ENCODE measurements around the gene ENOX2. TPM values are rescaled to one million over a fixed set of nuclear protein-coding genes. Genes with fewer than 3 reads are reported as not detected.

Gene ENOX2
- total and polyA plus RNA-seq, 8 donors = 2.6 to 12.1 (median 7.3) TPM

GRCh38 chrX:130577431-130577830 is 325.6 kb downstream of the ENOX2 start:
- DNase-seq = no peak
- WGBS, 5 donors = 82 to 94% (median 90%) methylated on average over 2 of the region's 2 CpGs
- no peaks in the 10 kb centered on the region for H3K4me1 ChIP-seq
- H3K36me3 ChIP-seq = no peaks in the 10 kb centered on the region
- no peaks in the 10 kb centered on the region for H3K9me3 ChIP-seq
- no peak overlapping the region for H3K27ac ChIP-seq
- H3K4me3 ChIP-seq = no peak overlapping the region
- TF ChIP-seq POLR2A (IDR thresholded peaks at IDR 0.05) (no peak), CTCF (IDR thresholded peaks at IDR 0.05) (no peak), EP300 (IDR thresholded peaks at IDR 0.05) (no peak), POLR2AphosphoS5 (IDR thresholded peaks at IDR 0.05) (no peak)
- H3K27me3 ChIP-seq = no peaks in the 10 kb centered on the region
- intact Hi-C loops (cut with DNase I; ENCODE audit: low total_unique reads) = no loop called here

- Histone ChIP-seq H3K4me3 (no peak overlapping the region), H3K27me3 (no peaks in the 10 kb centered on the region), H3K9me3 (no peaks in the 10 kb centered on the region), H3K4me1 (no peaks in the 10 kb centered on the region), H3K36me3 (no peaks in the 10 kb centered on the region), H3K27ac (no peak overlapping the region)
- peak; percentile 38 to 64 for DNase-seq
- intact Hi-C loops (cut with DNase I; ENCODE audit: low total_unique reads) = no loop called here
- 27 to 32% (median 29%) methylated on average over 6 of the region's 6 CpGs for WGBS, 5 donors
- TF ChIP-seq POLR2A (IDR thresholded peaks at IDR 0.05) (no peak), CTCF (IDR thresholded peaks at IDR 0.05) (peak in 4 of 7 experiments; percentile 36 to 61 (median 42))
Observed at GRCh38 chrX:130575831-130576389, 327.1 kb downstream of the ENOX2 start.

Other genes with a start within 250 kb of the ENOX2 start
- not detected for gene ARHGAP36, start 155.1 kb upstream of the ENOX2 start, total RNA-seq
- gene ARHGAP36, start 155.1 kb upstream of the ENOX2 start, polyA plus RNA-seq = under 1 TPM in 1 of 3 donors, not detected in 2; 0.05 TPM

Data from stomach (tissue), 9 donors.